DMS 273 treated with DMSO at 0.1 percent for 48 hours (cell line): ENCODE measurements around the gene POLN.

Source experiments
- DNase-seq: peaks from one replicate; lab custom pipeline; 2025; lab: John Stamatoyannopoulos, UW

The POLN gene

GRCh38 chr4:2082118-2082517 lies 159.8 kb downstream of the POLN start:
- no peak for DNase-seq

GRCh38 chr4:2081540-2081939 lies 160.4 kb downstream of the POLN start:
- DNase-seq = no peak

GRCh38 chr4:2080429-2081300 lies 161.3 kb downstream of the POLN start:
- no peak for DNase-seq

GRCh38 chr4:2079926-2080325 lies 162.0 kb downstream of the POLN start:
- DNase-seq = no peak

GRCh38 chr4:2079006-2079405 lies 162.9 kb downstream of the POLN start:
- no peak for DNase-seq

- no peak for DNase-seq
Measured at GRCh38 chr4:2078584-2078983, 163.3 kb downstream of the POLN start.

- no peak for DNase-seq
Measured at GRCh38 chr4:2077537-2078460, 164.1 kb downstream of the POLN start.

- DNase-seq = no peak
Measured at GRCh38 chr4:2076908-2077536, 164.9 kb downstream of the POLN start.

- no peak for DNase-seq
Measured at GRCh38 chr4:2075987-2076907, 165.7 kb downstream of the POLN start.

GRCh38 chr4:2075171-2075986 lies 166.5 kb downstream of the POLN start:
- DNase-seq = no peak

- no peak for DNase-seq
Measured at GRCh38 chr4:2074588-2074987, 167.3 kb downstream of the POLN start.

GRCh38 chr4:2073808-2074481 lies 168.0 kb downstream of the POLN start:
- no peak for DNase-seq

GRCh38 chr4:2072971-2073807 lies 168.7 kb downstream of the POLN start:
- DNase-seq = no peak

- no peak for DNase-seq
Measured at GRCh38 chr4:2071912-2072867, 169.7 kb downstream of the POLN start.

GRCh38 chr4:2071252-2071911 lies 170.5 kb downstream of the POLN start:
- DNase-seq = no peak

- no peak for DNase-seq
Measured at GRCh38 chr4:2070421-2071251, 171.3 kb downstream of the POLN start.
